ENCODE results near the gene RABGAP1L.

GRCh38 chr1:174946031-174946430 lies 786.7 kb downstream of the RABGAP1L start:
- TF ChIP-seq CTCF (IDR thresholded peaks at IDR 0.05) (no peak), POLR2A (IDR thresholded peaks at IDR 0.05) (no peak)

All from right lobe of liver (tissue), 4 donors.